CD14-positive monocyte (primary cell): ENCODE measurements around the gene TNNI3K. TPM values are rescaled to one million over a fixed set of nuclear protein-coding genes. Genes with fewer than 3 reads are reported as not detected.

Source experiments
- DNase-seq, 3 donors: peaks; one replicate each; pipeline ENCODE4 v3.0.0-alpha.2; 2011 to 2022
- H2AFZ ChIP-seq: 2 replicates; pipeline ENCODE4 v1.6.0; 2012; ENCODE audit warnings: mild to moderate bottlenecking, low read depth, low read length, inconsistent platforms; ENCODE audit not compliant: insufficient read depth, poor library complexity, severe bottlenecking
- H3K27ac ChIP-seq, 2 donors: 1 replicate in 1 of 2; 2 replicates in 1 of 2; pipeline ENCODE4 v1.5.1; 2012 to 2013; ENCODE audit warnings: low read length in 2 of 2, control low read depth in 1 of 2, inconsistent platforms in 1 of 2, low read depth in 1 of 2, mild to moderate bottlenecking in 1 of 2
- H3K27me3 ChIP-seq, 2 donors: one replicate each; pipeline versions ENCODE4 v1.6.0 to v1.6.1; 2011 to 2013; ENCODE audit warnings: low read length in 2 of 2; ENCODE audit not compliant: control insufficient read depth in 2 of 2, insufficient read depth in 2 of 2
- H3K36me3 ChIP-seq, 2 donors: replicated peaks in 1 of 2; 1 replicate in 1 of 2; 2 replicates in 1 of 2; pipeline versions ENCODE4 v1.5.1 to v1.6.1; 2012 to 2013; ENCODE audit warnings: low read length in 2 of 2, control low read depth in 1 of 2, inconsistent platforms in 1 of 2, mild to moderate bottlenecking in 1 of 2; ENCODE audit not compliant: insufficient read depth in 2 of 2, control insufficient read depth in 1 of 2
- H3K4me1 ChIP-seq, 2 donors: 1 replicate in 1 of 2; 2 replicates in 1 of 2; pipeline versions ENCODE4 v1.5.1 to v1.6.1; 2012 to 2013; ENCODE audit warnings: low read length in 2 of 2, control low read depth in 1 of 2, inconsistent platforms in 1 of 2, mild to moderate bottlenecking in 1 of 2, moderate library complexity in 1 of 2; ENCODE audit not compliant: insufficient read depth in 2 of 2, control insufficient read depth in 1 of 2
- H3K4me2 ChIP-seq: replicated peaks from 2 replicates; pipeline ENCODE3; 2012; ENCODE audit warnings: low read length, moderate library complexity, mild to moderate bottlenecking; ENCODE audit not compliant: poor library complexity, severe bottlenecking; ENCODE audit errors: extremely low read depth
- H3K4me3 ChIP-seq, 3 experiments: fragments of 200-600 bp in 1 of 3; sonication (generic) in 1 of 3; replicated peaks in 1 of 3; 1 replicate in 2 of 3; 2 replicates in 1 of 3; pipeline ENCODE4 v1.5.1; 2011 to 2013; ENCODE audit warnings: low read length in 3 of 3, mild to moderate bottlenecking in 3 of 3, control low read depth in 2 of 3, low read depth in 2 of 3, inconsistent platforms in 1 of 3, moderate library complexity in 1 of 3
- H3K79me2 ChIP-seq: 2 replicates; pipeline ENCODE4 v1.6.0; 2012; ENCODE audit warnings: mild to moderate bottlenecking, control low read depth, inconsistent platforms, low read length, moderate library complexity; ENCODE audit not compliant: insufficient read depth
- H3K9ac ChIP-seq: 2 replicates; pipeline ENCODE4 v1.6.0; 2017; ENCODE audit warnings: low read length, mild to moderate bottlenecking; ENCODE audit not compliant: insufficient read depth, poor library complexity, severe bottlenecking
- H3K9me3 ChIP-seq, 2 donors: replicated peaks in 1 of 2; 1 replicate in 1 of 2; 2 replicates in 1 of 2; pipeline versions ENCODE4 v1.5.1 to v1.6.1; 2012 to 2013; ENCODE audit warnings: low read length in 2 of 2, control low read depth in 1 of 2; ENCODE audit not compliant: control insufficient read depth in 1 of 2, insufficient read depth in 1 of 2
- H4K20me1 ChIP-seq: 2 replicates; pipeline ENCODE4 v1.6.0; 2012; ENCODE audit warnings: mild to moderate bottlenecking, low read length, control low read depth, moderate library complexity; ENCODE audit not compliant: insufficient read depth
- H3K27ac Mint-ChIP-seq, 7 donors: one replicate each; pipeline ENCODE4 v1.8.0; 2020; ENCODE audit warnings: mild to moderate bottlenecking in 7 of 7, mixed read lengths in 7 of 7, moderate library complexity in 6 of 7, inconsistent platforms in 2 of 7
- H3K27me3 Mint-ChIP-seq, 3 donors: one replicate each; pipeline ENCODE4 v1.8.0; 2021 to 2022; ENCODE audit warnings: low read depth in 3 of 3, mild to moderate bottlenecking in 3 of 3, mixed read lengths in 3 of 3, moderate library complexity in 3 of 3, inconsistent platforms in 1 of 3
- H3K36me3 Mint-ChIP-seq, 2 donors: one replicate each; pipeline ENCODE4 v1.8.0; 2020; ENCODE audit warnings: mixed read lengths in 2 of 2, inconsistent platforms in 1 of 2, mild to moderate bottlenecking in 1 of 2
- H3K4me1 Mint-ChIP-seq: one replicate; pipeline ENCODE4 v1.8.0; 2020; ENCODE audit warnings: mild to moderate bottlenecking, mixed read lengths
- H3K4me3 Mint-ChIP-seq, 2 donors: one replicate each; pipeline ENCODE4 v1.8.0; 2020; ENCODE audit warnings: mild to moderate bottlenecking in 2 of 2, mixed read lengths in 2 of 2, moderate library complexity in 1 of 2
- H3K9me3 Mint-ChIP-seq, 7 donors: one replicate each; pipeline ENCODE4 v1.8.0; 2020 to 2022; ENCODE audit warnings: mixed read lengths in 7 of 7, mild to moderate bottlenecking in 6 of 7, moderate library complexity in 6 of 7, inconsistent platforms in 2 of 7
- WGBS: methylation state at CpG from one replicate; pipeline ENCODE4 v1.1.5; 2013; ENCODE audit warnings: missing lambda C conversion rate; ENCODE audit not compliant: insufficient coverage; 5-methylcytosine and 5-hydroxymethylcytosine counted together
- intact Hi-C, 2 donors: fragments of 100-400 bp; cut with micrococcal nuclease; formaldehyde crosslinking; loops; one replicate each; pipeline versions ENCODE4 v1.15.0 to v1.15.1; 2023
- polyA plus RNA-seq, 3 donors: library from polyadenylated mRNA; depleted of rRNA in 1 of 3; unstranded in 2 of 3; stranded (reverse) in 1 of 3; fragments of 300-500 nt in 2 of 3; fragments of >200 nt in 1 of 3; fragmentation: Illumina TruSeq in 2 of 3; gene quantifications; 1 replicate in 2 of 3; 2 replicates in 1 of 3; pipeline ENCODE4 v1.2.3, GENCODE V29; 2012 to 2021
- TF ChIP-seq, protein P1 (sequence below): fragments of 200-600 bp; IDR thresholded peaks from one replicate; pipeline ENCODE4 v1.8.0; 2022; ENCODE audit warnings: antibody characterized with exemption, mild to moderate bottlenecking

TNNI3K gene
- polyA plus RNA-seq, 3 donors = 0.51 TPM; not detected in 2

DNA sequence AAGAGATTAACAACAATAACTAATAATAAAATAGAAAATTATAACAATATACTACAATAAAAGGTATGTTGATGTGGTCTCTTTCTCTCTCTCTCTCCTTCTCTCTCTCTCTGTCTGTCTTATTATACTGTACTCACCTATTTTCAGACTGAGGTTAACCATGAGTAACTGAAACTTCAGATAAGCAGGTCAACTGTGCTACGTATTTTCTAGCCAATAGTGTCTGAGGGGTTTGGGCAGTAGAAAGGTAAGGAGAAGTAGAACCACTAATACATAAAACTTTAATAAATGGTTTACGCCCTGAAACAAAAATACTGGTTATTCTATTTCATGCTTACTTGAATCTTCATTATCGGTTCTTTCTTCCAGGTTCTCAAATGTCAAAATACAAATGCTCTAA, 348.2 kb downstream of the TNNI3K start:
- TF ChIP-seq, protein P1, sequence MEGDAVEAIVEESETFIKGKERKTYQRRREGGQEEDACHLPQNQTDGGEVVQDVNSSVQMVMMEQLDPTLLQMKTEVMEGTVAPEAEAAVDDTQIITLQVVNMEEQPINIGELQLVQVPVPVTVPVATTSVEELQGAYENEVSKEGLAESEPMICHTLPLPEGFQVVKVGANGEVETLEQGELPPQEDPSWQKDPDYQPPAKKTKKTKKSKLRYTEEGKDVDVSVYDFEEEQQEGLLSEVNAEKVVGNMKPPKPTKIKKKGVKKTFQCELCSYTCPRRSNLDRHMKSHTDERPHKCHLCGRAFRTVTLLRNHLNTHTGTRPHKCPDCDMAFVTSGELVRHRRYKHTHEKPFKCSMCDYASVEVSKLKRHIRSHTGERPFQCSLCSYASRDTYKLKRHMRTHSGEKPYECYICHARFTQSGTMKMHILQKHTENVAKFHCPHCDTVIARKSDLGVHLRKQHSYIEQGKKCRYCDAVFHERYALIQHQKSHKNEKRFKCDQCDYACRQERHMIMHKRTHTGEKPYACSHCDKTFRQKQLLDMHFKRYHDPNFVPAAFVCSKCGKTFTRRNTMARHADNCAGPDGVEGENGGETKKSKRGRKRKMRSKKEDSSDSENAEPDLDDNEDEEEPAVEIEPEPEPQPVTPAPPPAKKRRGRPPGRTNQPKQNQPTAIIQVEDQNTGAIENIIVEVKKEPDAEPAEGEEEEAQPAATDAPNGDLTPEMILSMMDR = no peak
- no peaks in the 10 kb centered on the region for H3K27me3 ChIP-seq
- Mint-ChIP-seq H3K4me1 (no peaks in the 10 kb centered on the region), H3K27ac (no peak overlapping the region), H3K4me3 (no peak overlapping the region), H3K27me3 (no peaks in the 10 kb centered on the region), H3K9me3 (peaks cover 0 to 2% (median 0%) of the 10 kb centered on the region in 7 donors), H3K36me3 (no peaks in the 10 kb centered on the region)
- H3K4me3 ChIP-seq = no peak overlapping the region
- DNase-seq = no peak
- no peaks in the 10 kb centered on the region for H4K20me1 ChIP-seq
- intact Hi-C loops = no loop called here
- H3K4me2 ChIP-seq = no peak overlapping the region
- no peaks in the 10 kb centered on the region for H3K4me1 ChIP-seq
- no peak overlapping the region for H3K27ac ChIP-seq
- H3K36me3 ChIP-seq = no peaks in the 10 kb centered on the region
- no peaks in the 10 kb centered on the region for H3K9me3 ChIP-seq
- H3K9ac ChIP-seq = no peak overlapping the region
- H3K79me2 ChIP-seq = no peaks in the 10 kb centered on the region
- WGBS = no CpG with 5 or more reads among the region's 3 CpGs
- no peak overlapping the region for H2AFZ ChIP-seq

DNA sequence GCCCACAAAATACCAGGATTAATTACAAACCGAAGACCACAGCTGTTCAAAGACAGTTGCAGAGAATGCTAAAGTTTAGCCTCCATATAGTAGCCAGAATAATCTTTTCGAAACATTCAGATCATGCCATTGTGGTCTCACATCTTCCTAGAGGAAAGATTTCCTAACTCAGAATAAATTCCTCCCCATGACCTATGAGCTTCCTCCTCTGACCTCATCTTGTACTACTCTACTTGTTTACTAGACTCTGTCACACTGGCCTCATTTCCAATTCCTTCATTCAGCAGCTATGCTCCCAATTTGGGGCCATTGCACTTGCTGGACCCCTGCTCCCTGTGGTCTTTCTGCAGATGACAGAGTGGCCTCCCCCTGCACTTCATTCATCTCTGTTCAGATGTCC, 349.0 kb downstream of the TNNI3K start:
- H3K4me1 ChIP-seq = no peaks in the 10 kb centered on the region
- TF ChIP-seq, protein P1 = no peak
- H3K4me2 ChIP-seq = no peak overlapping the region
- intact Hi-C loops = no loop called here
- no peak overlapping the region for H3K27ac ChIP-seq
- Mint-ChIP-seq H3K27me3 (no peaks in the 10 kb centered on the region), H3K36me3 (no peaks in the 10 kb centered on the region), H3K4me1 (no peaks in the 10 kb centered on the region), H3K4me3 (no peak overlapping the region), H3K9me3 (peaks cover 0 to 2% (median 0%) of the 10 kb centered on the region in 7 donors), H3K27ac (no peak overlapping the region)
- H3K36me3 ChIP-seq = no peaks in the 10 kb centered on the region
- H3K9ac ChIP-seq = no peak overlapping the region
- 90% methylated on average over 2 of the region's 2 CpGs for WGBS
- H4K20me1 ChIP-seq = no peaks in the 10 kb centered on the region
- no peaks in the 10 kb centered on the region for H3K27me3 ChIP-seq
- H3K79me2 ChIP-seq = no peaks in the 10 kb centered on the region
- no peak for DNase-seq
- no peak overlapping the region for H3K4me3 ChIP-seq
- H2AFZ ChIP-seq = no peak overlapping the region
- H3K9me3 ChIP-seq = no peaks in the 10 kb centered on the region
